Thoracic aorta (tissue), 2 donors: ENCODE results near the gene ACAA2. TPM values are rescaled to one million over a fixed set of nuclear protein-coding genes. Genes with fewer than 3 reads are reported as not detected.

Experiments
- ATAC-seq: fragments of 150-250 bp; one replicate; pipeline ENCODE4 v1.8.0; 2017; ENCODE audit warnings: low read depth; ENCODE audit not compliant: insufficient number of reproducible peaks, low FRiP score
- DNase-seq: peaks from one replicate; pipeline ENCODE4 v3.0.0-alpha.2; 2020; ENCODE audit warnings: low spot score
- H3K27ac ChIP-seq, 2 donors: fragments of 200-600 bp; sonication (generic); 1 replicate in 1 of 2; 2 replicates in 1 of 2; pipeline ENCODE4 v1.5.1; 2016; ENCODE audit warnings: mild to moderate bottlenecking in 2 of 2, moderate library complexity in 2 of 2
- H3K27me3 ChIP-seq: fragments of 200-600 bp; sonication (generic); replicated peaks from 2 replicates; pipeline ENCODE4 v1.6.0; 2016; ENCODE audit warnings: mild to moderate bottlenecking; ENCODE audit not compliant: insufficient read depth
- H3K36me3 ChIP-seq: fragments of 200-600 bp; sonication (generic); one replicate; pipeline ENCODE4 v1.5.1; 2016
- H3K4me1 ChIP-seq, 2 donors: fragments of 200-600 bp; sonication (generic); 1 replicate in 1 of 2; 2 replicates in 1 of 2; pipeline versions ENCODE4 v1.5.1 to v1.6.0; 2016; ENCODE audit warnings: low read depth in 2 of 2, mild to moderate bottlenecking in 1 of 2; ENCODE audit not compliant: control insufficient read depth in 1 of 2
- H3K4me3 ChIP-seq: fragments of 200-600 bp; sonication (generic); 2 replicates; pipeline ENCODE4 v1.5.1; 2016; ENCODE audit warnings: mild to moderate bottlenecking
- H3K9me3 ChIP-seq: fragments of 200-600 bp; sonication (generic); 2 replicates; pipeline ENCODE4 v1.5.1; 2016
- total RNA-seq, 2 donors: library from RNA; depleted of rRNA; stranded (reverse); fragments of >200 nt; gene quantifications; one replicate each; pipeline versions ENCODE4 v1.1.0 to v1.2.3, GENCODE V29; 2016
- TF ChIP-seq, protein P1 (sequence below): fragments of 200-600 bp; sonication (generic); IDR thresholded peaks from one replicate; pipeline ENCODE4 v1.5.1; 2019; ENCODE audit warnings: antibody characterized with exemption

ACAA2 gene
- total RNA-seq, 2 donors from 2014 or later = 20.3 to 26.5 TPM

DNA sequence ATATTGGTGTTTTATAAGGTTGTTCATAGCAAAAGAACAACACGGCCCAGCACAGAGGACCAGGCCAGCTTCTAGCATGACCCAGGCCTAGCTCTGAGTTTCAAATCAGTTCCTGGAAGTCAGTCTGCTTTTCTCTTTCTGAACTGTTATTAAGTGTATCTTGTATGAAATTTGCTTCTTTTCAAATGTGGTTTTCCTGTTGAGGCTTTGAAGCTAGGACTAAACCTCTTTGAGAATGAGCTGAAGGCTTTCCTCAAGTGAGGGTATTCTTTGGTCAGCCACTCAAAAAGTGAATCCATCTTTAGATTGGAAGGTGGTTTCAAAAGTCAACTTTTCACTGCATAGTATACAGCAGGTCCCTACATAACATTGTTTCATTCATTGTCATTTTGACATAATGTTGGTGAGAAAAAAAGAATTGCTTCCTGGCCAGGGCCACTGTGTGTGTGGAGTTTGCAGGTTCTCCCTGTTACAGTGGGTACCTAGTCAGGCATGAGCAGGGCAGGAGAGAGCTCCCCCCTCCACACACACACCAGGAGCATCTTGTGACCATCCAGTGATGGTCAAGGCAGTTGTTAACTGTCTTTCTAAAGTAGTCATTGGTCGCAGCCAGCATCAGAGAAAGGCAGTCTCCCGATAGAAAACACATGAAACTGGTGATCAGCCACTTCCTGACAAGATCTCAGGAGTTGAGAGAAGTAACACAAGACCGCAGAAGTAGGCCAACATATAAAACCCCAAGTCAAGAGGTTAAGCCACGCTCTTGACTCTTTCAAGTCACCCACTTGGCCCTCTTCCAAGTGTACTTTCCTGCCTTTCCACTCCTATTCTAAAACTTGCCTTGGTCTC is 6.7 kb upstream of the ACAA2 start:
- Histone ChIP-seq H3K4me1 (no peaks in the 10 kb centered on the region), H3K9me3 (no peaks in the 10 kb centered on the region), H3K27ac (no peak overlapping the region), H3K4me3 (no peak overlapping the region), H3K27me3 (no peaks in the 10 kb centered on the region), H3K36me3 (no peaks in the 10 kb centered on the region)
- ATAC-seq (no peak), DNase-seq (no peak)
- TF ChIP-seq, protein P1, sequence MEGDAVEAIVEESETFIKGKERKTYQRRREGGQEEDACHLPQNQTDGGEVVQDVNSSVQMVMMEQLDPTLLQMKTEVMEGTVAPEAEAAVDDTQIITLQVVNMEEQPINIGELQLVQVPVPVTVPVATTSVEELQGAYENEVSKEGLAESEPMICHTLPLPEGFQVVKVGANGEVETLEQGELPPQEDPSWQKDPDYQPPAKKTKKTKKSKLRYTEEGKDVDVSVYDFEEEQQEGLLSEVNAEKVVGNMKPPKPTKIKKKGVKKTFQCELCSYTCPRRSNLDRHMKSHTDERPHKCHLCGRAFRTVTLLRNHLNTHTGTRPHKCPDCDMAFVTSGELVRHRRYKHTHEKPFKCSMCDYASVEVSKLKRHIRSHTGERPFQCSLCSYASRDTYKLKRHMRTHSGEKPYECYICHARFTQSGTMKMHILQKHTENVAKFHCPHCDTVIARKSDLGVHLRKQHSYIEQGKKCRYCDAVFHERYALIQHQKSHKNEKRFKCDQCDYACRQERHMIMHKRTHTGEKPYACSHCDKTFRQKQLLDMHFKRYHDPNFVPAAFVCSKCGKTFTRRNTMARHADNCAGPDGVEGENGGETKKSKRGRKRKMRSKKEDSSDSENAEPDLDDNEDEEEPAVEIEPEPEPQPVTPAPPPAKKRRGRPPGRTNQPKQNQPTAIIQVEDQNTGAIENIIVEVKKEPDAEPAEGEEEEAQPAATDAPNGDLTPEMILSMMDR = no peak

DNA sequence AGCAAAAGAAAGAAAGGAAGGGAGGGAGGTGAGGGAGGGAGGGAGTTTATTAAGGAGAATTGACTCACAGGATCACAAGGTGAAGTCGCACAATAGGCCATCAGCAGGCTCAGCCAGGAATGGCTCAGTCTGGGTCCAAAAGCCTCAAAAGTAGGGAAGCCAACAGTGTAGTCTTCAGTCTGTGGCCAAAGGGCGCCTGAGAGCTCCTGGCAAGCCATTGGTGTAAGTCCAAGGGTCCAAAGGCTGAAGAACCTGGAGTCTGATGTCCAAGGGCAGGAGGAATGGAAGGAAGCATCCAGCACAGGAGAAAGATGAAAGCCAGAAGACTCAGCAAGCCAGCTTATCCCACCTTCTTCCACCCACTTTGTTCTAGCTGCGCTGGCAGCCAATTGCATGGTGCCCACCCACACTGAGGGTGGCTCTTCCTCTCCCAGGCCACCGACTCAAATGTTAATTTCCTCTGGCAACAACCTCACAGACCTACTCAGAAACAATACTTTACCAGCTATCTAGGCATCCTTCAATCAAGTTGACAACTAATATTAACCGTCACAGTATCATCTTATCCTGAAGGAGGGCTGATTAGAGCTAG is 5.8 kb upstream of the ACAA2 start:
- TF ChIP-seq, protein P1 = no peak
- ATAC-seq (no peak), DNase-seq (no peak)
- no peaks in the 10 kb centered on the region for H3K9me3 ChIP-seq
- H3K4me1 ChIP-seq = peaks cover 0 to 5% of the 10 kb centered on the region in 2 donors
- no peaks in the 10 kb centered on the region for H3K36me3 ChIP-seq
- no peak overlapping the region for H3K27ac ChIP-seq
- no peaks in the 10 kb centered on the region for H3K27me3 ChIP-seq
- H3K4me3 ChIP-seq = no peak overlapping the region

DNA sequence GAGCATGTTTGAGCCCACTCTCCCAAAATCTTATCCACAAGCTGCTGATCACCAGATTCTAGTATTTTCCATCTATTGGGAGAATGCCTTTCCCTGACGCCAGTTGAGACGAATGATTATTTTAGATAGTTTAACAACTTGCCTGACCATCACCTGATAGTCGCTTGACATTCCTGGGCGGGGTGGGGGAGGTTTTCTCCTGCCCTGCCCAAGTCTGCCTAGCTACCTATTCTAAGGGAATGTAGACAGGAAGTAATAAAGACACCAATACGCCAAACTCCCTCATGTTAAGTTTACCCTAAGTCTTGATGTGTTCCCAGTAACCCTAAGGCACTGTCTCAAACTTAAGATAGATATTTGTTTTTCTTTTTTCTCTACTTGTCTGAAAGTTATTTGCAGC is 4.6 kb upstream of the ACAA2 start:
- Histone ChIP-seq H3K36me3 (no peaks in the 10 kb centered on the region), H3K4me1 (peaks cover 0 to 5% of the 10 kb centered on the region in 2 donors), H3K27ac (no peak overlapping the region), H3K9me3 (no peaks in the 10 kb centered on the region), H3K4me3 (no peak overlapping the region), H3K27me3 (no peaks in the 10 kb centered on the region)
- ATAC-seq (no peak), DNase-seq (no peak)
- TF ChIP-seq, protein P1 = no peak

DNA sequence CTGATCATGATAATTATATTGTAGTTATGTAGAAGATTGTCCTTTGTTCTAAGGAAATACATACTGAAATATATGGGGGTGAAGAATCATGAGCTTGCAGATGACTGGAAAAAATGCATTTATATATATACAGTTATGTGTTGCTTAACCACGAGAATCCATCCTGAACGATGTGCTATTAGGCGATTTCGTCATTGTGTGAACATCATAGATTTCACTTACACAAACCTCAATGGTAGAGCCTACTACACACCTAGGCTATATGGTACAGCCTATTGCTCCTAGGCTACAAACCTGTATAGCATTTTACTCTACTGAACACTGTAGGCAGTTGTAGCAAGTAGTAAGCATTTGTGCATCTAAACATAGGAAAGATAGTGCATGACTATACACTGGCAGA is 2.6 kb upstream of the ACAA2 start:
- peaks cover 8 to 24% of the 10 kb centered on the region in 2 donors for H3K4me1 ChIP-seq
- no peaks in the 10 kb centered on the region for H3K9me3 ChIP-seq
- TF ChIP-seq, protein P1 = no peak
- H3K27ac ChIP-seq = no peak overlapping the region
- no peaks in the 10 kb centered on the region for H3K27me3 ChIP-seq
- DNase-seq (no peak), ATAC-seq (no peak)
- no peak overlapping the region for H3K4me3 ChIP-seq
- no peaks in the 10 kb centered on the region for H3K36me3 ChIP-seq

DNA sequence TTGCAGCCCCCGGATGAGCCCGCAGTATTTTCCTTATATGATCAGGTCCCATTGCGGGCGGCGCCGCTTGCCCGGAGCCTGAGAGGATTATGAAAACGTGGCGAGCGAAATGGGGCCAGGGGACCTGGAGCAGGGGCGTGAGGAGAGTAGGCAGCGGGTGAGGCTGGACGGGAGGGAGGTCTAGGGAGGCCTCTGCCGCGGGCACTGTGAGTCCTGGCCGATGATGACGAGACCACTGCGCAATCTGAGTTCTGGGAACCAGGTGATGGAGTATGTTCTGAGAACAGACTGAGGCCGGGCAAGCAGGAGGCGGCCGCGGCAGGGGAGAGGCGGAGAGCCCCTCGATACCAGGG is 790 bp upstream of the ACAA2 start:
- H3K36me3 ChIP-seq = no peaks in the 10 kb centered on the region
- peak; percentile 45 for DNase-seq
- no peaks in the 10 kb centered on the region for H3K27me3 ChIP-seq
- H3K4me3 ChIP-seq = peak overlapping the region; percentile 89
- TF ChIP-seq, protein P1 = no peak
- ATAC-seq = peak; percentile 72
- peaks cover 3% of the 10 kb centered on the region for H3K9me3 ChIP-seq
- H3K27ac ChIP-seq = peak overlapping the region; percentile 90 to 97
- peaks cover 8 to 25% of the 10 kb centered on the region in 2 donors for H3K4me1 ChIP-seq
